ENCODE measurements around the gene SNTG2.

DNA sequence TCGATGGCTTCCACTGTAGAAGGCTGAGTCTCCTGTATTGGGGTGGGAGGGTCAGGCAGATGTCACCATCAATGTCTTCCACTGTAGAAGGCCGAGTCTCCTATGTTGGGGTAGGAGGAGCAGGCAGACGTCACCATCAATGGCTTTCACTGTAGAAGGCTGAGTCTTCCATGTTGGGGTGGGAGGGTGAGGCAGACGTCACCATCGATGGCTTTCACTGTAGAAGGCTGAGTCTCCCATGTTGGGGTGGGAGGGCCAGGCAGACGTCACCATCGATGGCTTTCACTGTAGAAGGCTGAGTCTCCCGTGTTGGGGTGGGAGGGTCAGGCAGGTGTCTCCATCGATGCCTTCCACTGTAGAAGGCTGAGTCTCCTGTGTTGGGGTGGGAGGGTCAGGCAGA, 345.1 kb downstream of the SNTG2 start:
- TF ChIP-seq POLR2A (IDR thresholded peaks at IDR 0.05) (no peak), CTCF (IDR thresholded peaks at IDR 0.05) (no peak)
